ENCODE data around the gene ZGPAT. TPM values are rescaled to one million over a fixed set of nuclear protein-coding genes. Genes with fewer than 3 reads are reported as not detected.
A peak's percentile ranks its signal among the peaks of the same experiment; 100 is the strongest.

Gene ZGPAT
- total and polyA plus RNA-seq, 9 of the 15 experiments (the other 6 are each of a cell fraction or from before 2014, with no cell fraction given), result 0.14 to 26.6 (median 7.4) TPM

- TF ChIP-seq E4F1 (CRISPR knock-in tag; IDR thresholded peaks at IDR 0.05; ENCODE audit: borderline replicate concordance), result no peak
- TF ChIP-seq ZNF589 (CRISPR knock-in tag; IDR thresholded peaks at IDR 0.05; ENCODE audit: low read depth), result no peak
- no peak for TF ChIP-seq EHMT2 (IDR thresholded peaks at IDR 0.05)
- TF ChIP-seq RBFOX2 (IDR thresholded peaks at IDR 0.05; ENCODE audit: low read depth, low read length), result peak; percentile 28
- no peak for TF ChIP-seq MAFG (tag; conservative IDR thresholded peaks at IDR 0.05)
Observed at GRCh38 chr20:63689046-63690002, 18.5 kb upstream of the ZGPAT start (continued).
